ENCODE data around the gene TRERF1. TPM values are rescaled to one million over a fixed set of nuclear protein-coding genes. Genes with fewer than 3 reads are reported as not detected.

The TRERF1 gene
- polyA plus RNA-seq, 1 of the 3 experiments (the other 2 are of a cell fraction) = 3.6 TPM

- H2AFZ ChIP-seq (ENCODE audit: low read depth) = no peak overlapping the region
- H3K27me3 ChIP-seq (ENCODE audit: insufficient read depth) = no peaks in the 10 kb centered on the region
- no peaks in the 10 kb centered on the region; the same call in 1 of the 2 replicates for H4K20me1 ChIP-seq (ENCODE audit: insufficient read depth)
- no peak for TF ChIP-seq USF1 (IDR thresholded peaks at IDR 0.05; ENCODE audit: borderline replicate concordance, low read depth)
- H3F3A ChIP-seq (replicated peaks; ENCODE audit: insufficient read depth) = no peaks in the 10 kb centered on the region
- H3K36me3 ChIP-seq (replicated peaks in 1 of 2; ENCODE audit: control insufficient read depth in 1 of 2, insufficient read depth in 2 of 2, low read length in 1 of 2) = no peaks in the 10 kb centered on the region
- no peak overlapping the region for H3K9ac ChIP-seq
- no peak overlapping the region for H3K4me3 ChIP-seq (ENCODE audit: low read depth in 2 of 2, low read length in 1 of 2)
- no peak overlapping the region for H3K4me2 ChIP-seq
- CTCF ChIA-PET = interaction anchor here (0.9 to 1.6 kb wide), 3 partner anchors 9 to 181 kb away, joined by 4 to 5 read pairs (median 4); no protein-coding TSS in a partner anchor
- WGBS (ENCODE audit: low lambda C conversion rate) = 100% methylated on average over 3 of the region's 3 CpGs
- no peaks in the 10 kb centered on the region for H3K9me3 ChIP-seq
- no peaks in the 10 kb centered on the region for H3K4me1 ChIP-seq (ENCODE audit: control insufficient read depth in 1 of 2, insufficient read depth in 2 of 2, low read depth in 1 of 2, low read length in 1 of 2)
- H3K79me2 ChIP-seq (ENCODE audit: insufficient read depth) = no peaks in the 10 kb centered on the region
- no peak overlapping the region for H3K27ac ChIP-seq (ENCODE audit: low read depth in 2 of 2, low read length in 1 of 2)
- no peaks in the 10 kb centered on the region for H3K9me2 ChIP-seq
- no peak for DNase-seq
- POLR2A ChIA-PET = interaction anchor here (0.6 to 1.1 kb wide), 2 partner anchors 16 to 156 kb away, joined by 3 read pairs; no protein-coding TSS in a partner anchor
Measured at GRCh38 chr6:42366999-42367352, 84.8 kb downstream of the TRERF1 start.

- no peaks in the 10 kb centered on the region for H3K4me1 ChIP-seq (ENCODE audit: control insufficient read depth in 1 of 2, insufficient read depth in 2 of 2, low read depth in 1 of 2, low read length in 1 of 2)
- H4K20me1 ChIP-seq (ENCODE audit: insufficient read depth) = no peaks in the 10 kb centered on the region; the same call in 1 of the 2 replicates
- no peaks in the 10 kb centered on the region for H3K36me3 ChIP-seq (replicated peaks in 1 of 2; ENCODE audit: control insufficient read depth in 1 of 2, insufficient read depth in 2 of 2, low read length in 1 of 2)
- H2AFZ ChIP-seq (ENCODE audit: low read depth) = no peak overlapping the region
- H3K9ac ChIP-seq = no peak overlapping the region
- no peaks in the 10 kb centered on the region for H3K79me2 ChIP-seq (ENCODE audit: insufficient read depth)
- H3K27ac ChIP-seq (ENCODE audit: low read depth in 2 of 2, low read length in 1 of 2) = no peak overlapping the region
- ChIA-PET POLR2A (no interaction called here), CTCF (interaction anchor here (0.9 to 1.6 kb wide), 3 partner anchors 9 to 182 kb away, joined by 4 to 5 read pairs (median 4); no protein-coding TSS in a partner anchor)
- H3F3A ChIP-seq (replicated peaks; ENCODE audit: insufficient read depth) = no peaks in the 10 kb centered on the region
- DNase-seq = no peak
- no peak overlapping the region for H3K4me3 ChIP-seq (ENCODE audit: low read depth in 2 of 2, low read length in 1 of 2)
- TF ChIP-seq CTCF (IDR thresholded peaks at IDR 0.05) = no peak
- TF ChIP-seq ZBTB33 (IDR thresholded peaks at IDR 0.05; ENCODE audit: borderline replicate concordance, low read depth) = no peak
- no peak for TF ChIP-seq GABPA (IDR thresholded peaks at IDR 0.05; ENCODE audit: low read depth)
- TF ChIP-seq FOXJ3 (CRISPR knock-in tag; IDR thresholded peaks at IDR 0.05) = no peak
- no peak for TF ChIP-seq USF1 (IDR thresholded peaks at IDR 0.05; ENCODE audit: borderline replicate concordance, low read depth)
- no peaks in the 10 kb centered on the region for H3K27me3 ChIP-seq (ENCODE audit: insufficient read depth)
- H3K9me2 ChIP-seq = no peaks in the 10 kb centered on the region
- WGBS (ENCODE audit: low lambda C conversion rate) = 92% methylated on average over 5 of the region's 5 CpGs
- H3K4me2 ChIP-seq = no peak overlapping the region
- H3K9me3 ChIP-seq = no peaks in the 10 kb centered on the region
Measured at GRCh38 chr6:42366011-42366705, 85.6 kb downstream of the TRERF1 start.

Measured in SK-N-SH (cell line).